ENCODE measurements around the gene PPP2R5C. TPM values are rescaled to one million over a fixed set of nuclear protein-coding genes. Genes with fewer than 3 reads are reported as not detected.

Gene PPP2R5C
- total and polyA plus RNA-seq, 2 donors (not counting 3 experiments of a cell fraction or from before 2014, with no cell fraction given) = 42.6 to 83.6 TPM

- Histone ChIP-seq H2AFZ (ENCODE audit: low read depth, low read length) (no peak overlapping the region), H3K4me2 (ENCODE audit: insufficient read depth, low read length) (no peak overlapping the region), H3K4me3 (replicated peaks in 1 of 3; ENCODE audit: insufficient read depth in 1 of 3, low read depth in 1 of 3, low read length in 3 of 3) (no peak overlapping the region), H3K27me3 (ENCODE audit: control insufficient read depth in 2 of 2, insufficient read depth in 2 of 2, low read length in 2 of 2) (no peaks in the 10 kb centered on the region), H3K27ac (ENCODE audit: insufficient read depth, low read depth, low read length) (no peak overlapping the region), H3K36me3 (ENCODE audit: control insufficient read depth in 2 of 2, extremely low read depth in 1 of 2, insufficient read depth in 2 of 2, low read length in 2 of 2) (peaks cover 3% of the 10 kb centered on the region in 2 experiments), H3K79me2 (ENCODE audit: control insufficient read depth, insufficient read depth, low read length) (peaks cover 35% of the 10 kb centered on the region), H3K4me1 (ENCODE audit: control insufficient read depth, extremely low read depth, insufficient read depth, low read length) (peaks cover 5% of the 10 kb centered on the region), H3K9me3 (replicated peaks; ENCODE audit: control insufficient read depth, insufficient read depth, low read length) (no peaks in the 10 kb centered on the region), H3K9ac (replicated peaks; ENCODE audit: extremely low read depth, insufficient read depth, low read length) (no peak overlapping the region), H4K20me1 (replicated peaks; ENCODE audit: control insufficient read depth, extremely low read depth, insufficient read depth, low read length) (no peaks in the 10 kb centered on the region), H3K9me1 (replicated peaks; ENCODE audit: control insufficient read depth, extremely low read depth, insufficient read depth, low read length) (no peaks in the 10 kb centered on the region)
- TF ChIP-seq FOS (IDR thresholded peaks at IDR 0.05; ENCODE audit: borderline replicate concordance, insufficient read depth, low read length) = no peak
- TF ChIP-seq GATA2 (IDR thresholded peaks at IDR 0.05; ENCODE audit: insufficient read depth, insufficient read length, low read depth, low read length) = no peak
- no peak for TF ChIP-seq MYC (IDR thresholded peaks at IDR 0.05; ENCODE audit: low read depth, low read length)
- TF ChIP-seq POLR2A (IDR thresholded peaks at IDR 0.05; ENCODE audit: low read depth, low read length) = no peak
- dilution Hi-C loops (cut with MboI; ENCODE audit: extremely low pct_ligation_motif_present, low sequenced_read_pairs) = no loop called here
- ChIA-PET POLR2A (no interaction called here), CTCF (interaction anchor here (1.0 kb wide), 1 partner anchor 85 kb away, joined by 4 read pairs; no protein-coding TSS in a partner anchor)
- intact Hi-C loops (cut with micrococcal nuclease) = no loop called here
- FAIRE-seq = no peak
- no TSS peak for BruUV-seq (replicated peaks)
- DNase-seq (ENCODE audit: low read depth, low spot score) = no peak
Measured at GRCh38 chr14:101856536-101856935, 95.0 kb downstream of the PPP2R5C start.

- Histone ChIP-seq H4K20me1 (replicated peaks; ENCODE audit: control insufficient read depth, extremely low read depth, insufficient read depth, low read length) (no peaks in the 10 kb centered on the region), H3K9me1 (replicated peaks; ENCODE audit: control insufficient read depth, extremely low read depth, insufficient read depth, low read length) (no peaks in the 10 kb centered on the region), H3K27me3 (ENCODE audit: control insufficient read depth in 2 of 2, insufficient read depth in 2 of 2, low read length in 2 of 2) (no peaks in the 10 kb centered on the region), H3K4me3 (replicated peaks in 1 of 3; ENCODE audit: insufficient read depth in 1 of 3, low read depth in 1 of 3, low read length in 3 of 3) (no peak overlapping the region), H3K9me3 (replicated peaks; ENCODE audit: control insufficient read depth, insufficient read depth, low read length) (no peaks in the 10 kb centered on the region), H3K4me2 (ENCODE audit: insufficient read depth, low read length) (no peak overlapping the region), H3K27ac (ENCODE audit: insufficient read depth, low read depth, low read length) (no peak overlapping the region), H3K4me1 (ENCODE audit: control insufficient read depth, extremely low read depth, insufficient read depth, low read length) (peaks cover 5% of the 10 kb centered on the region), H3K9ac (replicated peaks; ENCODE audit: extremely low read depth, insufficient read depth, low read length) (no peak overlapping the region), H3K79me2 (ENCODE audit: control insufficient read depth, insufficient read depth, low read length) (peaks cover 32% of the 10 kb centered on the region), H2AFZ (ENCODE audit: low read depth, low read length) (no peak overlapping the region), H3K36me3 (ENCODE audit: control insufficient read depth in 2 of 2, extremely low read depth in 1 of 2, insufficient read depth in 2 of 2, low read length in 2 of 2) (peaks cover 3% of the 10 kb centered on the region in 2 experiments)
- no peak for DNase-seq (ENCODE audit: low read depth, low spot score)
- CTCF ChIA-PET = interaction anchor here (1.0 to 1.1 kb wide), 2 partner anchors 86 to 87 kb away, joined by 3 to 4 read pairs; no protein-coding TSS in a partner anchor
- no peak for FAIRE-seq
- TF ChIP-seq, protein P1, sequence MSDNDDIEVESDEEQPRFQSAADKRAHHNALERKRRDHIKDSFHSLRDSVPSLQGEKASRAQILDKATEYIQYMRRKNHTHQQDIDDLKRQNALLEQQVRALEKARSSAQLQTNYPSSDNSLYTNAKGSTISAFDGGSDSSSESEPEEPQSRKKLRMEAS (IDR thresholded peaks at IDR 0.05; ENCODE audit: insufficient read depth, insufficient read length) = no peak
- no peak for TF ChIP-seq EZH2 (IDR thresholded peaks at IDR 0.05; ENCODE audit: borderline replicate concordance, low read depth, low read length, severe bottlenecking)
- TF ChIP-seq, protein P2, sequence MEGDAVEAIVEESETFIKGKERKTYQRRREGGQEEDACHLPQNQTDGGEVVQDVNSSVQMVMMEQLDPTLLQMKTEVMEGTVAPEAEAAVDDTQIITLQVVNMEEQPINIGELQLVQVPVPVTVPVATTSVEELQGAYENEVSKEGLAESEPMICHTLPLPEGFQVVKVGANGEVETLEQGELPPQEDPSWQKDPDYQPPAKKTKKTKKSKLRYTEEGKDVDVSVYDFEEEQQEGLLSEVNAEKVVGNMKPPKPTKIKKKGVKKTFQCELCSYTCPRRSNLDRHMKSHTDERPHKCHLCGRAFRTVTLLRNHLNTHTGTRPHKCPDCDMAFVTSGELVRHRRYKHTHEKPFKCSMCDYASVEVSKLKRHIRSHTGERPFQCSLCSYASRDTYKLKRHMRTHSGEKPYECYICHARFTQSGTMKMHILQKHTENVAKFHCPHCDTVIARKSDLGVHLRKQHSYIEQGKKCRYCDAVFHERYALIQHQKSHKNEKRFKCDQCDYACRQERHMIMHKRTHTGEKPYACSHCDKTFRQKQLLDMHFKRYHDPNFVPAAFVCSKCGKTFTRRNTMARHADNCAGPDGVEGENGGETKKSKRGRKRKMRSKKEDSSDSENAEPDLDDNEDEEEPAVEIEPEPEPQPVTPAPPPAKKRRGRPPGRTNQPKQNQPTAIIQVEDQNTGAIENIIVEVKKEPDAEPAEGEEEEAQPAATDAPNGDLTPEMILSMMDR (IDR thresholded peaks at IDR 0.05; ENCODE audit: extremely low read depth in 1 of 2, insufficient read depth in 1 of 2, low read depth in 1 of 2, low read length in 2 of 2) = no peak
- no peak for TF ChIP-seq JUN (IDR thresholded peaks at IDR 0.05; ENCODE audit: borderline replicate concordance, insufficient read depth, insufficient read length, low read depth)
- BruUV-seq (replicated peaks) = no TSS peak
- dilution Hi-C loops (cut with MboI; ENCODE audit: extremely low pct_ligation_motif_present, low sequenced_read_pairs) = no loop called here
- POLR2A ChIA-PET = no interaction called here
- intact Hi-C loops (cut with micrococcal nuclease) = no loop called here
Measured at GRCh38 chr14:101857226-101857625, 95.7 kb downstream of the PPP2R5C start.
